ENCODE data around the gene WBP2NL.

Gene WBP2NL

DNA sequence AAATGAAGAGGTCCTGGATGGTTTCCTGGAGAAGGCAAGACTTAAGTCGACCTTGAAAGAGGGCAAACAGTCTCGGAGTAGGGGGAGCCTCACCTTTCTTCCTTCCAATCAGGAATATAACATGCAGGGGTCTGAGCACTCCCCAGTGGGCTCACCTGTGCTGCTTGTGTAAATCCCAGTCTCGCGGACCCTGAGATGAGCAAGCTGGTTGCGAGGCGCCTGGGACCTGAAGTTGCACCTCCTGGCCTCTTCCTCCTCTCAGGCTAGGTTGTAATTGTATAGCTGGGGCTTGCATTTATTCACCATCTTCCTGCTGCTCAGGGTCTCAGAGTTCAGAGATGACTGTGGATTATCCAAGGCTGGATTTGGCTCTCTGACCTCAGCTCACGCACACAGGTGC is 7.5 kb upstream of the WBP2NL start:
- TF ChIP-seq RAD21 (IDR thresholded peaks at IDR 0.05; ENCODE audit: low read depth) (no peak), NFIC (IDR thresholded peaks at IDR 0.05) (no peak), FOXM1 (IDR thresholded peaks at IDR 0.05; ENCODE audit: borderline replicate concordance, low read depth) (no peak), TAF1 (IDR thresholded peaks at IDR 0.05; ENCODE audit: low read depth) (no peak), CEBPB (IDR thresholded peaks at IDR 0.05) (no peak), TEAD4 (IDR thresholded peaks at IDR 0.05) (no peak), ZBTB7A (IDR thresholded peaks at IDR 0.05; ENCODE audit: low read depth) (no peak), EGR1 (IDR thresholded peaks at IDR 0.05) (no peak), CREB1 (IDR thresholded peaks at IDR 0.05; ENCODE audit: low read depth) (no peak), TCF12 (IDR thresholded peaks at IDR 0.05; ENCODE audit: low read depth) (no peak), EP300 (IDR thresholded peaks at IDR 0.05; ENCODE audit: borderline replicate concordance) (no peak), YY1 (IDR thresholded peaks at IDR 0.05; ENCODE audit: low read depth) (no peak)
- TF ChIP-seq, protein P1, sequence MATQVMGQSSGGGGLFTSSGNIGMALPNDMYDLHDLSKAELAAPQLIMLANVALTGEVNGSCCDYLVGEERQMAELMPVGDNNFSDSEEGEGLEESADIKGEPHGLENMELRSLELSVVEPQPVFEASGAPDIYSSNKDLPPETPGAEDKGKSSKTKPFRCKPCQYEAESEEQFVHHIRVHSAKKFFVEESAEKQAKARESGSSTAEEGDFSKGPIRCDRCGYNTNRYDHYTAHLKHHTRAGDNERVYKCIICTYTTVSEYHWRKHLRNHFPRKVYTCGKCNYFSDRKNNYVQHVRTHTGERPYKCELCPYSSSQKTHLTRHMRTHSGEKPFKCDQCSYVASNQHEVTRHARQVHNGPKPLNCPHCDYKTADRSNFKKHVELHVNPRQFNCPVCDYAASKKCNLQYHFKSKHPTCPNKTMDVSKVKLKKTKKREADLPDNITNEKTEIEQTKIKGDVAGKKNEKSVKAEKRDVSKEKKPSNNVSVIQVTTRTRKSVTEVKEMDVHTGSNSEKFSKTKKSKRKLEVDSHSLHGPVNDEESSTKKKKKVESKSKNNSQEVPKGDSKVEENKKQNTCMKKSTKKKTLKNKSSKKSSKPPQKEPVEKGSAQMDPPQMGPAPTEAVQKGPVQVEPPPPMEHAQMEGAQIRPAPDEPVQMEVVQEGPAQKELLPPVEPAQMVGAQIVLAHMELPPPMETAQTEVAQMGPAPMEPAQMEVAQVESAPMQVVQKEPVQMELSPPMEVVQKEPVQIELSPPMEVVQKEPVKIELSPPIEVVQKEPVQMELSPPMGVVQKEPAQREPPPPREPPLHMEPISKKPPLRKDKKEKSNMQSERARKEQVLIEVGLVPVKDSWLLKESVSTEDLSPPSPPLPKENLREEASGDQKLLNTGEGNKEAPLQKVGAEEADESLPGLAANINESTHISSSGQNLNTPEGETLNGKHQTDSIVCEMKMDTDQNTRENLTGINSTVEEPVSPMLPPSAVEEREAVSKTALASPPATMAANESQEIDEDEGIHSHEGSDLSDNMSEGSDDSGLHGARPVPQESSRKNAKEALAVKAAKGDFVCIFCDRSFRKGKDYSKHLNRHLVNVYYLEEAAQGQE (IDR thresholded peaks at IDR 0.05; ENCODE audit: low read depth), result no peak
- TF ChIP-seq, protein P2, sequence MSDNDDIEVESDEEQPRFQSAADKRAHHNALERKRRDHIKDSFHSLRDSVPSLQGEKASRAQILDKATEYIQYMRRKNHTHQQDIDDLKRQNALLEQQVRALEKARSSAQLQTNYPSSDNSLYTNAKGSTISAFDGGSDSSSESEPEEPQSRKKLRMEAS (IDR thresholded peaks at IDR 0.05), result no peak

DNA sequence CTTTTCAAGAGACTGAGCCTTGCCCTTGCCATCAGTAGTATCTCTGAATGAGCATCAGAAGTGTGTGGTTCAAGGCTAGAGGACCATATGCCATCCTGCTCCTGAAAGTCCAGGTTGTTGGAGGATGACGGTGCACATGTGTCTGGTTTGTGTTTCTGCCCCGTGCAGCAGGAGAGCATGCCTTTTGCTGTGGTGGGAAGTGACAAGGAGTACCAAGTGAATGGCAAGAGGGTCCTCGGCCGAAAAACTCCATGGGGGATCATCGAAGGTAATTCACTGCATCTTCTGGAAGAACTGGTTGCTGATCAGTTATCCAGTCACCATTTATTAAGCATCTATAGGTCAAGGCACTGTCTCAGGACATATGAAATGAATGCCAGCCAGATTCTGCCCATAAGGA is 6.1 kb upstream of the WBP2NL start:
- no peak for TF ChIP-seq CEBPB (IDR thresholded peaks at IDR 0.05)
- no peak for TF ChIP-seq CREB1 (IDR thresholded peaks at IDR 0.05; ENCODE audit: low read depth)
- TF ChIP-seq YY1 (IDR thresholded peaks at IDR 0.05; ENCODE audit: low read depth), result no peak
- no peak for TF ChIP-seq RAD21 (IDR thresholded peaks at IDR 0.05; ENCODE audit: low read depth)
- TF ChIP-seq TEAD4 (IDR thresholded peaks at IDR 0.05), result no peak
- no peak for TF ChIP-seq NFIC (IDR thresholded peaks at IDR 0.05)
- no peak for TF ChIP-seq FOXM1 (IDR thresholded peaks at IDR 0.05; ENCODE audit: borderline replicate concordance, low read depth)
- TF ChIP-seq EP300 (IDR thresholded peaks at IDR 0.05; ENCODE audit: borderline replicate concordance), result no peak
- TF ChIP-seq, protein P2 (IDR thresholded peaks at IDR 0.05), result no peak
- no peak for TF ChIP-seq TAF1 (IDR thresholded peaks at IDR 0.05; ENCODE audit: low read depth)

DNA sequence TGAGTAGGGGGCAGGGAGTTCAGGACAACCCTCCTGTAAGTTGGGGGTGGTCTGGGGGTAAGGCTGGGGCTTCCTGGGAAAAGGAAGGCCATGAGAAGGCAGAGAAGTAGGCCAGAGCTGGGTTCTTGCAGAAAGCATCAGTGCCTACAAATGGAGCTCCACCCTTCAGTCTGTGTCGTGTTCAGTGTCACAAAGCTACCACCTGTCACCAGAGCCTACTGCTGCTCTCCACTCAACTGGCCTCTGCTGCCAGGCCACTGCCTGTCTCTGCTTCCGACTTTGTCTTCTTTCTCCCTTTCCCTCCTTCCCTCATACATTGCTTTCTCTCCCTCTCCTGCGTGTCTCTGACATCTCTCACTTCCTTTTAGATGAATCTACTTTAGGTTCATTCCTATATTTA is 3.4 kb upstream of the WBP2NL start:
- TF ChIP-seq, protein P2 (IDR thresholded peaks at IDR 0.05), result no peak
- TF ChIP-seq ZBTB7A (IDR thresholded peaks at IDR 0.05; ENCODE audit: low read depth) (no peak), NFIC (IDR thresholded peaks at IDR 0.05) (no peak), CEBPB (IDR thresholded peaks at IDR 0.05) (no peak), TAF1 (IDR thresholded peaks at IDR 0.05; ENCODE audit: low read depth) (no peak), CREB1 (IDR thresholded peaks at IDR 0.05; ENCODE audit: low read depth) (no peak), FOXM1 (IDR thresholded peaks at IDR 0.05; ENCODE audit: borderline replicate concordance, low read depth) (no peak), YY1 (IDR thresholded peaks at IDR 0.05; ENCODE audit: low read depth) (no peak), TCF12 (IDR thresholded peaks at IDR 0.05; ENCODE audit: low read depth) (no peak), EGR1 (IDR thresholded peaks at IDR 0.05) (no peak), TEAD4 (IDR thresholded peaks at IDR 0.05) (no peak), EP300 (IDR thresholded peaks at IDR 0.05; ENCODE audit: borderline replicate concordance) (no peak), RAD21 (IDR thresholded peaks at IDR 0.05; ENCODE audit: low read depth) (no peak)
- TF ChIP-seq, protein P1 (IDR thresholded peaks at IDR 0.05; ENCODE audit: low read depth), result no peak
- TF ChIP-seq, protein P3, sequence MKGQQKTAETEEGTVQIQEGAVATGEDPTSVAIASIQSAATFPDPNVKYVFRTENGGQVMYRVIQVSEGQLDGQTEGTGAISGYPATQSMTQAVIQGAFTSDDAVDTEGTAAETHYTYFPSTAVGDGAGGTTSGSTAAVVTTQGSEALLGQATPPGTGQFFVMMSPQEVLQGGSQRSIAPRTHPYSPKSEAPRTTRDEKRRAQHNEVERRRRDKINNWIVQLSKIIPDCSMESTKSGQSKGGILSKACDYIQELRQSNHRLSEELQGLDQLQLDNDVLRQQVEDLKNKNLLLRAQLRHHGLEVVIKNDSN (IDR thresholded peaks at IDR 0.05), result no peak

DNA sequence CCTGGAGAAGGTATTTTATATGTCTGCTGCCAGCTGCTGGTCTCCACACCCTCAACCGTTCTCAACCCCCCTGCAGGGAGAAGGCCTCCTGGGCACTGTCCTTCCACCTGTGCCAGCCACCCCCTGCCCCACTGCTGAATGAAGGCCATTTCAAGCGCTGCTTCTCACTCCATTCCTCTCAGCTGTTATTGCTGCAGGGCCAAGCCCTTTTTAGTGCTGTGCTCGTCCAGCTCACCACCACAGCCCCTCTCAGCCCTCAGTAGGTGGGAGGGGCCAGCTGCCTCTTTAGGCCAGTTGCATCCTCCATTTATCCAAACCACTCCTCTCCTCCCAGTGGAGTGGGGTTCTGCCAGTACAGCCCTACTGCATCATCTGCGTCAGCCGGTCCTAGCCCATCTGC is 1.8 kb upstream of the WBP2NL start:
- TF ChIP-seq NFIC (IDR thresholded peaks at IDR 0.05), result no peak
- no peak for TF ChIP-seq CREB1 (IDR thresholded peaks at IDR 0.05; ENCODE audit: low read depth)
- no peak for TF ChIP-seq FOXM1 (IDR thresholded peaks at IDR 0.05; ENCODE audit: borderline replicate concordance, low read depth)
- TF ChIP-seq, protein P2 (IDR thresholded peaks at IDR 0.05), result no peak
- TF ChIP-seq ZBTB7A (IDR thresholded peaks at IDR 0.05; ENCODE audit: low read depth), result no peak
- no peak for TF ChIP-seq TEAD4 (IDR thresholded peaks at IDR 0.05)
- no peak for TF ChIP-seq EGR1 (IDR thresholded peaks at IDR 0.05)
- TF ChIP-seq YY1 (IDR thresholded peaks at IDR 0.05; ENCODE audit: low read depth), result no peak
- TF ChIP-seq, protein P3 (IDR thresholded peaks at IDR 0.05), result no peak
- no peak for TF ChIP-seq TCF12 (IDR thresholded peaks at IDR 0.05; ENCODE audit: low read depth)

DNA sequence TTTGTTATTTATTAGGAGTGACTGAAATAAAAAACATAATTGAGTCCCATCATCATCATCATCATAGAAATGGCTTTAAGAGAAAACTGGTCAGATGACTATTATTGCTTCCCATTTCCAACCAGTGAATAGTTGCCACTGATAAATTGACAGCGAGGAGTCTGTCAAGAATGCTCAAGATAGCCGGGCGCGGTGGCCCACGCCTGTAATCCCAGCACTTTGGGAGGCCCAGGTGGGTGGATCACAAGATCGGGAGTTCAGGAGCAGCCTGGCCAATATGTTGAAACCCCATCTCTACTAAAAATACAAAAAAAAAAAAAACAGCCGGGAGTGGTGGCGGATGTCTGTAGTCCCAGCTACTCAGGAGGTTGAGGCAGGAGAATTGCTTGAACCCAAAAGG is 1.9 kb downstream of the WBP2NL start:
- TF ChIP-seq YY1 (IDR thresholded peaks at IDR 0.05; ENCODE audit: low read depth) (no peak), TAF1 (IDR thresholded peaks at IDR 0.05; ENCODE audit: low read depth) (no peak), EP300 (IDR thresholded peaks at IDR 0.05; ENCODE audit: borderline replicate concordance) (no peak), TCF12 (IDR thresholded peaks at IDR 0.05; ENCODE audit: low read depth) (no peak), CREB1 (IDR thresholded peaks at IDR 0.05; ENCODE audit: low read depth) (no peak), RAD21 (IDR thresholded peaks at IDR 0.05; ENCODE audit: low read depth) (no peak), FOXM1 (IDR thresholded peaks at IDR 0.05; ENCODE audit: borderline replicate concordance, low read depth) (no peak), ZBTB7A (IDR thresholded peaks at IDR 0.05; ENCODE audit: low read depth) (no peak), CEBPB (IDR thresholded peaks at IDR 0.05) (no peak), NFIC (IDR thresholded peaks at IDR 0.05) (no peak), TEAD4 (IDR thresholded peaks at IDR 0.05) (no peak), EGR1 (IDR thresholded peaks at IDR 0.05) (no peak)
- TF ChIP-seq, protein P2 (IDR thresholded peaks at IDR 0.05), result no peak
- TF ChIP-seq, protein P1 (IDR thresholded peaks at IDR 0.05; ENCODE audit: low read depth), result no peak
- TF ChIP-seq, protein P3 (IDR thresholded peaks at IDR 0.05), result no peak

Data from Ishikawa (cell line).